ENCODE data around the gene RABAC1.
"Not testable (repeated sequence)": the region's sequence is repeated elsewhere in the genome, so short reads cannot be mapped to it uniquely, and the experiment has no call there.

The RABAC1 gene

GRCh38 chr19:41918095-41918494, 41.0 kb downstream of the RABAC1 start:
- H3K4me3 ChIP-seq (ENCODE audit: low read depth, low read length), result no peak overlapping the region

GRCh38 chr19:41917676-41918075, 41.4 kb downstream of the RABAC1 start:
- no peak overlapping the region for H3K4me3 ChIP-seq (ENCODE audit: low read depth, low read length)

- H3K4me3 ChIP-seq (ENCODE audit: low read depth, low read length), result no peak overlapping the region
Measured at GRCh38 chr19:41915776-41916414, 43.2 kb downstream of the RABAC1 start.

- no peak overlapping the region for H3K4me3 ChIP-seq (ENCODE audit: low read depth, low read length)
Measured at GRCh38 chr19:41915021-41915775, 43.9 kb downstream of the RABAC1 start.

- not testable (repeated sequence) for H3K4me3 ChIP-seq (ENCODE audit: low read depth, low read length)
Measured at GRCh38 chr19:41914424-41914834, 44.7 kb downstream of the RABAC1 start.

GRCh38 chr19:41913538-41914423, 45.3 kb downstream of the RABAC1 start:
- H3K4me3 ChIP-seq (ENCODE audit: low read depth, low read length), result no peak overlapping the region

- H3K4me3 ChIP-seq (ENCODE audit: low read depth, low read length), result no peak overlapping the region
Measured at GRCh38 chr19:41912899-41913537, 46.1 kb downstream of the RABAC1 start.

GRCh38 chr19:41911889-41912731, 47.0 kb downstream of the RABAC1 start:
- H3K4me3 ChIP-seq (ENCODE audit: low read depth, low read length), result peak overlapping the region; percentile 13

- H3K4me3 ChIP-seq (ENCODE audit: low read depth, low read length), result no peak overlapping the region
Measured at GRCh38 chr19:41910992-41911888, 47.9 kb downstream of the RABAC1 start.

- no peak overlapping the region for H3K4me3 ChIP-seq (ENCODE audit: low read depth, low read length)
Measured at GRCh38 chr19:41910240-41910991, 48.7 kb downstream of the RABAC1 start.

GRCh38 chr19:41909706-41910105, 49.4 kb downstream of the RABAC1 start:
- H3K4me3 ChIP-seq (ENCODE audit: low read depth, low read length), result no peak overlapping the region

- no peak overlapping the region for H3K4me3 ChIP-seq (ENCODE audit: low read depth, low read length)
Measured at GRCh38 chr19:41908724-41909464, 50.2 kb downstream of the RABAC1 start.

GRCh38 chr19:41907994-41908615, 51.0 kb downstream of the RABAC1 start:
- no peak overlapping the region for H3K4me3 ChIP-seq (ENCODE audit: low read depth, low read length)

- no peak overlapping the region for H3K4me3 ChIP-seq (ENCODE audit: low read depth, low read length)
Measured at GRCh38 chr19:41906916-41907680, 52.0 kb downstream of the RABAC1 start.

All from iPS-11a (cell line).